Measurements from ENCODE around the gene CCNL1. TPM values are rescaled to one million over a fixed set of nuclear protein-coding genes. Genes with fewer than 3 reads are reported as not detected.
"Not testable (repeated sequence)": the region's sequence is repeated elsewhere in the genome, so short reads cannot be mapped to it uniquely, and the experiment has no call there.

Gene CCNL1
- total RNA-seq, 2 experiments from 2014 or later, result 206 to 214 TPM

- DNase-seq; H3K27me3 Mint-ChIP-seq (ENCODE audit: low read depth); H3K4me3 Mint-ChIP-seq; H3K27ac Mint-ChIP-seq: not testable (repeated sequence)
- CTCF ChIA-PET, result interaction anchor here (0.7 kb wide), 1 partner anchor 115 kb away, joined by 3 read pairs; no protein-coding TSS in a partner anchor
- Mint-ChIP-seq H3K4me1 (ENCODE audit: low read depth) (peaks cover 26% of the 10 kb centered on the region), H3K9me3 (peaks cover 16% of the 10 kb centered on the region), H3K36me3 (ENCODE audit: low read depth) (peaks cover 61% of the 10 kb centered on the region)
- intact Hi-C loops (cut with micrococcal nuclease), result loop anchor here (10.0 kb wide), 1 partner anchor 1496 kb away; the partner anchor contains the start of gene LXN
These were observed 18.8 kb upstream of the CCNL1 start for GRCh38 chr3:157178503-157179364.

GRCh38 chr3:157177801-157178453 lies 18.0 kb upstream of the CCNL1 start:
- H3K9me3 Mint-ChIP-seq; DNase-seq; H3K27ac Mint-ChIP-seq; H3K27me3 Mint-ChIP-seq (ENCODE audit: low read depth); H3K4me3 Mint-ChIP-seq: not testable (repeated sequence)
- CTCF ChIA-PET, result interaction anchor here (1.5 kb wide), 1 partner anchor 40 kb away, joined by 3 read pairs; no protein-coding TSS in a partner anchor
- Mint-ChIP-seq H3K4me1 (ENCODE audit: low read depth) (peaks cover 26% of the 10 kb centered on the region), H3K36me3 (ENCODE audit: low read depth) (peaks cover 53% of the 10 kb centered on the region)
- intact Hi-C loops (cut with micrococcal nuclease), result loop anchor here (10.0 kb wide), 1 partner anchor 1497 kb away; the partner anchor contains the start of gene LXN

GRCh38 chr3:157176934-157177333 lies 17.0 kb upstream of the CCNL1 start:
- H3K27ac Mint-ChIP-seq, result peak overlapping the region; percentile 74
- peaks cover 47% of the 10 kb centered on the region for H3K36me3 Mint-ChIP-seq (ENCODE audit: low read depth)
- intact Hi-C loops (cut with micrococcal nuclease), result loop anchor here (10.0 kb wide), 1 partner anchor 1498 kb away; the partner anchor contains the start of gene LXN
- DNase-seq, result no peak
- H3K27me3 Mint-ChIP-seq (ENCODE audit: low read depth), result no peaks in the 10 kb centered on the region
- peaks cover 3% of the 10 kb centered on the region for H3K9me3 Mint-ChIP-seq
- H3K4me1 Mint-ChIP-seq (ENCODE audit: low read depth), result peaks cover 25% of the 10 kb centered on the region
- CTCF ChIA-PET, result interaction anchor here (1.2 to 4.4 kb wide), 4 partner anchors 15 to 63 kb away, joined by 3 to 44 read pairs (median 8); partner anchors contain the start of gene CCNL1
- peak overlapping the region; percentile 59 for H3K4me3 Mint-ChIP-seq

GRCh38 chr3:157175691-157176507 lies 16.0 kb upstream of the CCNL1 start:
- Mint-ChIP-seq H3K4me3 (peak overlapping the region; percentile 85), H3K27ac (peak overlapping the region; percentile 95), H3K9me3 (peaks cover 3% of the 10 kb centered on the region), H3K4me1 (ENCODE audit: low read depth) (peaks cover 25% of the 10 kb centered on the region), H3K27me3 (ENCODE audit: low read depth) (no peaks in the 10 kb centered on the region), H3K36me3 (ENCODE audit: low read depth) (peaks cover 40% of the 10 kb centered on the region)
- DNase-seq, result peak; percentile 29
- CTCF ChIA-PET, result interaction anchor here (0.7 to 4.4 kb wide), 6 partner anchors 14 to 64 kb away, joined by 3 to 44 read pairs (median 6); partner anchors contain the start of gene CCNL1
- intact Hi-C loops (cut with micrococcal nuclease), result loop anchor here (1.0 to 10.0 kb wide), 14 partner anchors 16 to 1499 kb away; partner anchors contain the start of genes CCNL1, LEKR1, LXN and RSRC1

GRCh38 chr3:157174649-157175498 lies 14.9 kb upstream of the CCNL1 start:
- CTCF ChIA-PET, result interaction anchor here (1.5 to 4.4 kb wide), 4 partner anchors 13 to 65 kb away, joined by 4 to 44 read pairs (median 10); partner anchors contain the start of gene CCNL1
- H3K27ac Mint-ChIP-seq, result peak overlapping the region; percentile 95
- H3K9me3 Mint-ChIP-seq, result peaks cover 2% of the 10 kb centered on the region
- peaks cover 25% of the 10 kb centered on the region for H3K4me1 Mint-ChIP-seq (ENCODE audit: low read depth)
- DNase-seq, result peak; percentile 99
- no peaks in the 10 kb centered on the region for H3K27me3 Mint-ChIP-seq (ENCODE audit: low read depth)
- peak overlapping the region; percentile 85 for H3K4me3 Mint-ChIP-seq
- H3K36me3 Mint-ChIP-seq (ENCODE audit: low read depth), result peaks cover 32% of the 10 kb centered on the region
- intact Hi-C loops (cut with micrococcal nuclease), result loop anchor here (1.0 to 10.0 kb wide), 14 partner anchors 15 to 1500 kb away; partner anchors contain the start of genes CCNL1, LEKR1, LXN and RSRC1

- H3K4me1 Mint-ChIP-seq (ENCODE audit: low read depth), result peaks cover 22% of the 10 kb centered on the region
- peak overlapping the region; percentile 95 for H3K27ac Mint-ChIP-seq
- peak; percentile 42 for DNase-seq
These were observed 14.3 kb upstream of the CCNL1 start for GRCh38 chr3:157174290-157174648.

GRCh38 chr3:157173343-157173742 lies 13.4 kb upstream of the CCNL1 start:
- CTCF ChIA-PET, result interaction anchor here (1.9 to 4.4 kb wide), 2 partner anchors 11 to 64 kb away, joined by 4 to 44 read pairs; partner anchors contain the start of gene CCNL1
- DNase-seq; H3K27ac Mint-ChIP-seq; H3K27me3 Mint-ChIP-seq (ENCODE audit: low read depth); H3K4me3 Mint-ChIP-seq; H3K9me3 Mint-ChIP-seq: not testable (repeated sequence)
- H3K36me3 Mint-ChIP-seq (ENCODE audit: low read depth), result peaks cover 23% of the 10 kb centered on the region
- intact Hi-C loops (cut with micrococcal nuclease), result loop anchor here (10.0 kb wide), 1 partner anchor 1501 kb away; the partner anchor contains the start of gene LXN
- H3K4me1 Mint-ChIP-seq (ENCODE audit: low read depth), result peaks cover 22% of the 10 kb centered on the region

More at GRCh38 chr3:157174290-157174648, 14.3 kb upstream of the CCNL1 start:
- CTCF ChIA-PET, result interaction anchor here (1.9 to 4.4 kb wide), 3 partner anchors 12 to 66 kb away, joined by 4 to 44 read pairs (median 13); partner anchors contain the start of gene CCNL1
- intact Hi-C loops (cut with micrococcal nuclease), result loop anchor here (2.0 to 10.0 kb wide), 2 partner anchors 937 to 1501 kb away; partner anchors contain the start of genes LXN and RSRC1
- H3K9me3 Mint-ChIP-seq, result peaks cover 2% of the 10 kb centered on the region
- no peaks in the 10 kb centered on the region for H3K27me3 Mint-ChIP-seq (ENCODE audit: low read depth)
- peaks cover 26% of the 10 kb centered on the region for H3K36me3 Mint-ChIP-seq (ENCODE audit: low read depth)
- H3K4me3 Mint-ChIP-seq, result peak overlapping the region; percentile 85

- intact Hi-C loops (cut with micrococcal nuclease), result loop anchor here (10.0 kb wide), 1 partner anchor 1502 kb away; the partner anchor contains the start of gene LXN
- Mint-ChIP-seq H3K27me3 (ENCODE audit: low read depth) (no peaks in the 10 kb centered on the region), H3K36me3 (ENCODE audit: low read depth) (peaks cover 17% of the 10 kb centered on the region), H3K4me3 (no peak overlapping the region), H3K27ac (peak overlapping the region; percentile 32), H3K9me3 (no peaks in the 10 kb centered on the region), H3K4me1 (ENCODE audit: low read depth) (peaks cover 20% of the 10 kb centered on the region)
- CTCF ChIA-PET, result interaction anchor here (4.4 kb wide), 1 partner anchor 11 kb away, joined by 44 read pairs; the partner anchor contains the start of gene CCNL1
- no peak for DNase-seq
These were observed 12.8 kb upstream of the CCNL1 start for GRCh38 chr3:157172746-157173145.

GRCh38 chr3:157170861-157171260 lies 10.9 kb upstream of the CCNL1 start:
- DNase-seq, result no peak
- CTCF ChIA-PET, result interaction anchor here (1.5 kb wide), 1 partner anchor 10 kb away, joined by 9 read pairs; the partner anchor contains the start of gene CCNL1
- intact Hi-C loops (cut with micrococcal nuclease), result loop anchor here (10.0 kb wide), 1 partner anchor 1504 kb away; the partner anchor contains the start of gene LXN
- peaks cover 16% of the 10 kb centered on the region for H3K4me1 Mint-ChIP-seq (ENCODE audit: low read depth)
- no peaks in the 10 kb centered on the region for H3K27me3 Mint-ChIP-seq (ENCODE audit: low read depth)
- peaks cover 4% of the 10 kb centered on the region for H3K36me3 Mint-ChIP-seq (ENCODE audit: low read depth)
- no peak overlapping the region for H3K4me3 Mint-ChIP-seq
- H3K27ac Mint-ChIP-seq, result no peak overlapping the region
- no peaks in the 10 kb centered on the region for H3K9me3 Mint-ChIP-seq

- DNase-seq, result no peak
- Mint-ChIP-seq H3K9me3 (no peaks in the 10 kb centered on the region), H3K27ac (no peak overlapping the region), H3K4me1 (ENCODE audit: low read depth) (peaks cover 15% of the 10 kb centered on the region), H3K36me3 (ENCODE audit: low read depth) (no peaks in the 10 kb centered on the region), H3K4me3 (no peak overlapping the region), H3K27me3 (ENCODE audit: low read depth) (no peaks in the 10 kb centered on the region)
- intact Hi-C loops (cut with micrococcal nuclease), result no loop called here
- CTCF ChIA-PET, result no interaction called here
These were observed 7.6 kb upstream of the CCNL1 start for GRCh38 chr3:157167371-157168042.
